Cardiac muscle cell (in vitro differentiated cells and primary cell): Measurements from ENCODE around the gene DFFA. TPM values are rescaled to one million over a fixed set of nuclear protein-coding genes. Genes with fewer than 3 reads are reported as not detected.
"Not testable (repeated sequence)": the region's sequence is repeated elsewhere in the genome, so short reads cannot be mapped to it uniquely, and the experiment has no call there.

Experiments used
- DNase-seq, 2 donors: peaks; one replicate each; pipeline versions ENCODE4 v3.0.0 to v3.0.0-alpha.2; 2010 to 2017; ENCODE audit warnings: low read depth in 1 of 2, low spot score in 1 of 2
- H3K27ac ChIP-seq: fragments of 200-600 bp; sonication (generic); 2 replicates; pipeline ENCODE4 v1.5.1; 2016
- H3K27me3 ChIP-seq: fragments of 200-600 bp; sonication (generic); 2 replicates; pipeline ENCODE4 v1.6.0; 2016; ENCODE audit warnings: control low read depth
- H3K36me3 ChIP-seq: fragments of 200-600 bp; sonication (generic); 2 replicates; pipeline ENCODE4 v1.5.1; 2016; ENCODE audit warnings: control low read depth
- H3K4me1 ChIP-seq: fragments of 200-600 bp; sonication (generic); 2 replicates; pipeline ENCODE4 v1.8.1; 2017; ENCODE audit warnings: low read depth, mild to moderate bottlenecking, mixed run types
- H3K4me3 ChIP-seq: fragments of 200-600 bp; sonication (generic); 2 replicates; pipeline ENCODE4 v1.5.1; 2016; ENCODE audit warnings: mild to moderate bottlenecking
- H3K9me3 ChIP-seq: fragments of 200-600 bp; sonication (generic); 2 replicates; pipeline ENCODE4 v1.5.1; 2017; ENCODE audit warnings: low read depth, mild to moderate bottlenecking, control low read depth
- CTCF ChIP-seq: IDR thresholded peaks from 2 replicates; pipeline ENCODE4 v1.5.1; 2012; ENCODE audit warnings: low read depth, mild to moderate bottlenecking, low read length
- polyA plus RNA-seq: library from polyadenylated mRNA; unstranded; fragments of >200 nt; fragmentation: Nextera tagmentation; extraction: Ambion mirVana; gene quantifications from 2 replicates; pipeline ENCODE4 v1.2.1, GENCODE V29; 2016
- total RNA-seq: library from RNA; depleted of rRNA; stranded (reverse); fragments of >200 nt; gene quantifications from 2 replicates; pipeline ENCODE4 v1.2.3, GENCODE V29; 2016

Gene DFFA
- total and polyA plus RNA-seq, 2 experiments from 2014 or later, result 47.5 to 53.6 TPM

GRCh38 chr1:10470043-10470442, 2.3 kb downstream of the DFFA start:
- Histone ChIP-seq H3K9me3 (no peaks in the 10 kb centered on the region), H3K36me3 (peaks cover 29% of the 10 kb centered on the region), H3K4me1 (no peaks in the 10 kb centered on the region), H3K27me3 (no peaks in the 10 kb centered on the region), H3K27ac (no peak overlapping the region), H3K4me3 (no peak overlapping the region)
- no peak for DNase-seq
- no peak for TF ChIP-seq CTCF

- Histone ChIP-seq H3K4me1 (no peaks in the 10 kb centered on the region), H3K36me3 (peaks cover 54% of the 10 kb centered on the region), H3K27ac (no peak overlapping the region), H3K9me3 (no peaks in the 10 kb centered on the region), H3K4me3 (no peak overlapping the region), H3K27me3 (no peaks in the 10 kb centered on the region)
- no peak for DNase-seq
- TF ChIP-seq CTCF, result no peak
Measured at GRCh38 chr1:10467078-10467477, 5.3 kb downstream of the DFFA start.

GRCh38 chr1:10459184-10459583, 13.1 kb downstream of the DFFA start:
- Histone ChIP-seq H3K9me3 (no peaks in the 10 kb centered on the region), H3K27me3 (no peaks in the 10 kb centered on the region), H3K36me3 (peaks cover 29% of the 10 kb centered on the region), H3K4me3 (no peak overlapping the region), H3K4me1 (peaks cover 7% of the 10 kb centered on the region), H3K27ac (peak overlapping the region; percentile 48)
- TF ChIP-seq CTCF, result no peak
- DNase-seq, result peak in 1 of 2 donors; percentile 86

GRCh38 chr1:10457875-10458274, 14.5 kb downstream of the DFFA start:
- no peak for DNase-seq
- Histone ChIP-seq H3K4me1 (peaks cover 7% of the 10 kb centered on the region), H3K27me3 (no peaks in the 10 kb centered on the region), H3K36me3 (peaks cover 20% of the 10 kb centered on the region), H3K27ac (peak overlapping the region; percentile 34), H3K9me3 (no peaks in the 10 kb centered on the region), H3K4me3 (no peak overlapping the region)
- TF ChIP-seq CTCF, result no peak

GRCh38 chr1:10457462-10457861, 14.9 kb downstream of the DFFA start:
- H3K27ac ChIP-seq, result peak overlapping the region; percentile 34
- H3K27me3 ChIP-seq, DNase-seq, H3K9me3 ChIP-seq, H3K4me3 ChIP-seq, H3K4me1 ChIP-seq: not testable (repeated sequence)
- H3K36me3 ChIP-seq, result peaks cover 16% of the 10 kb centered on the region

- peak overlapping the region; percentile 72 for H3K27ac ChIP-seq
Measured at GRCh38 chr1:10456661-10457060, 15.7 kb downstream of the DFFA start.

More at GRCh38 chr1:10456661-10457060, 15.7 kb downstream of the DFFA start:
- Histone ChIP-seq H3K9me3 (no peaks in the 10 kb centered on the region), H3K4me1 (peaks cover 7% of the 10 kb centered on the region), H3K36me3 (peaks cover 11% of the 10 kb centered on the region), H3K4me3 (no peak overlapping the region), H3K27me3 (no peaks in the 10 kb centered on the region)
- TF ChIP-seq CTCF, result no peak
- DNase-seq, result peak in 1 of 2 donors; percentile 28
